Liver (tissue), 9 donors: ENCODE measurements around the gene PRELID2. TPM values are rescaled to one million over a fixed set of nuclear protein-coding genes. Genes with fewer than 3 reads are reported as not detected.
"Not testable (repeated sequence)": the region's sequence is repeated elsewhere in the genome, so short reads cannot be mapped to it uniquely, and the experiment has no call there.

Source experiments
- DNase-seq: peaks from one replicate; pipeline ENCODE4 v3.0.0-alpha.2; 2017; ENCODE audit warnings: low spot score
- H3K27ac ChIP-seq, 2 donors: one replicate each; pipeline ENCODE4 v1.7.0; 2013; ENCODE audit warnings: inconsistent platforms in 2 of 2, low read length in 2 of 2, control low read depth in 1 of 2, low read depth in 1 of 2, mild to moderate bottlenecking in 1 of 2
- H3K27me3 ChIP-seq, 4 donors: one replicate each; pipeline versions ENCODE4 v1.6.1 to v1.7.0; 2013; ENCODE audit warnings: low read length in 3 of 4, inconsistent platforms in 1 of 4, mild to moderate bottlenecking in 1 of 4, moderate library complexity in 1 of 4; ENCODE audit not compliant: control insufficient read depth in 4 of 4, insufficient read depth in 4 of 4
- H3K36me3 ChIP-seq, 4 donors: one replicate each; pipeline versions ENCODE4 v1.6.1 to v1.7.0; 2013; ENCODE audit warnings: low read length in 3 of 4, mild to moderate bottlenecking in 3 of 4, low read depth in 1 of 4, moderate library complexity in 1 of 4; ENCODE audit not compliant: control insufficient read depth in 4 of 4, insufficient read depth in 3 of 4
- H3K4me1 ChIP-seq, 4 donors: one replicate each; pipeline versions ENCODE4 v1.6.1 to v1.7.0; 2013; ENCODE audit warnings: low read length in 3 of 4, mild to moderate bottlenecking in 3 of 4, moderate library complexity in 1 of 4; ENCODE audit not compliant: control insufficient read depth in 4 of 4, insufficient read depth in 4 of 4
- H3K4me3 ChIP-seq, 3 donors: one replicate each; pipeline versions ENCODE4 v1.6.1 to v1.7.0; 2013; ENCODE audit warnings: low read length in 3 of 3, control low read depth in 1 of 3, low read depth in 1 of 3, mild to moderate bottlenecking in 1 of 3
- H3K9ac ChIP-seq, 2 donors: one replicate each; pipeline ENCODE4 v1.7.0; 2013; ENCODE audit warnings: low read length in 2 of 2, mild to moderate bottlenecking in 2 of 2, moderate library complexity in 2 of 2, control low read depth in 1 of 2, low read depth in 1 of 2
- H3K9me3 ChIP-seq, 4 donors: one replicate each; pipeline versions ENCODE4 v1.6.1 to v1.7.0; 2013; ENCODE audit warnings: low read length in 3 of 4; ENCODE audit not compliant: control insufficient read depth in 4 of 4
- ATF3 ChIP-seq: IDR thresholded peaks from 2 replicates; pipeline ENCODE4 v1.6.1; 2016; ENCODE audit warnings: antibody characterized with exemption
- CTCF ChIP-seq: fragments of 150-350 bp; IDR thresholded peaks from 2 replicates; pipeline ENCODE4 v1.5.1; 2017; ENCODE audit warnings: improper control_type of control experiment, low read depth, low read length; ENCODE audit not compliant: missing input control
- EGR1 ChIP-seq, 2 donors: IDR thresholded peaks; 2 replicates each; pipeline ENCODE4 v1.6.1; 2016 to 2018; ENCODE audit warnings: antibody characterized with exemption in 2 of 2, low read depth in 2 of 2
- FOXA1 ChIP-seq: IDR thresholded peaks from 2 replicates; pipeline ENCODE4 v1.6.1; 2016; ENCODE audit warnings: antibody characterized with exemption
- HNF4A ChIP-seq, 2 donors: conservative IDR thresholded peaks; 2 replicates each; pipeline ENCODE4 v1.6.1; 2016; ENCODE audit warnings: antibody characterized with exemption in 2 of 2, mild to moderate bottlenecking in 2 of 2
- HNF4G ChIP-seq: IDR thresholded peaks from 2 replicates; pipeline ENCODE4 v1.6.1; 2016; ENCODE audit warnings: antibody characterized with exemption
- JUND ChIP-seq, 2 donors: IDR thresholded peaks; 2 replicates each; pipeline ENCODE4 v1.6.1; 2016; ENCODE audit warnings: antibody characterized with exemption in 2 of 2
- MAX ChIP-seq: IDR thresholded peaks from 2 replicates; pipeline ENCODE4 v1.6.1; 2016; ENCODE audit warnings: antibody characterized with exemption
- NR2F2 ChIP-seq: IDR thresholded peaks from 2 replicates; pipeline ENCODE4 v1.6.1; 2016; ENCODE audit warnings: antibody characterized with exemption
- RAD21 ChIP-seq, 2 donors: IDR thresholded peaks; 2 replicates each; pipeline ENCODE4 v1.6.1; 2016; ENCODE audit warnings: antibody characterized with exemption in 2 of 2, mild to moderate bottlenecking in 2 of 2
- REST ChIP-seq: IDR thresholded peaks from 2 replicates; pipeline ENCODE4 v1.6.1; 2016; ENCODE audit warnings: antibody characterized with exemption, mild to moderate bottlenecking
- RXRA ChIP-seq, 2 donors: IDR thresholded peaks; 2 replicates each; pipeline ENCODE4 v1.6.1; 2017 to 2018; ENCODE audit warnings: antibody characterized with exemption in 2 of 2, mild to moderate bottlenecking in 1 of 2
- SP1 ChIP-seq: IDR thresholded peaks from 2 replicates; pipeline ENCODE4 v1.6.1; 2018; ENCODE audit warnings: antibody characterized with exemption, mild to moderate bottlenecking
- TAF1 ChIP-seq: conservative IDR thresholded peaks from 2 replicates; pipeline ENCODE4 v1.6.1; 2016; ENCODE audit warnings: antibody characterized with exemption, mild to moderate bottlenecking
- ZBTB33 ChIP-seq: IDR thresholded peaks from 2 replicates; pipeline ENCODE4 v1.6.1; 2016; ENCODE audit warnings: antibody characterized with exemption
- WGBS: extraction: QIAGEN DNeasy Blood & Tissue Kit; methylation state at CpG from one replicate; pipeline ENCODE4 v1.1.7; 2013; 5-methylcytosine and 5-hydroxymethylcytosine counted together
- polyA plus RNA-seq, 2 donors: library from polyadenylated mRNA; stranded (reverse) in 1 of 2; unstranded in 1 of 2; fragments of 200-250 nt in 1 of 2; fragments of >200 nt in 1 of 2; fragmentation: Nextera tagmentation in 1 of 2; extraction: Ambion mirVana in 1 of 2; gene quantifications; one replicate each; pipeline versions ENCODE4 v1.2.1 to v1.2.3, GENCODE V29; 2013 to 2015
- total RNA-seq, 2 donors: library from RNA; depleted of rRNA; stranded (reverse); fragments of >200 nt; gene quantifications; one replicate each; pipeline ENCODE4 v1.2.3, GENCODE V29; 2014
- donor health status: healthy.
- donor health status: healthy.
- donor health status: healthy.
- donor health status: healthy.
- donor health status: healthy.

Gene PRELID2
- total and polyA plus RNA-seq, 4 donors, result 1.1 to 24.9 (median 4.5) TPM

- no peak overlapping the region for H3K27ac ChIP-seq
- no peaks in the 10 kb centered on the region for H3K4me1 ChIP-seq
- no peak overlapping the region for H3K9ac ChIP-seq
- H3K9me3 ChIP-seq, result no peaks in the 10 kb centered on the region
- peaks cover 0 to 5% (median 0%) of the 10 kb centered on the region in 4 donors for H3K27me3 ChIP-seq
- no peak for DNase-seq
- H3K36me3 ChIP-seq, result no peaks in the 10 kb centered on the region
- TF ChIP-seq EGR1 (IDR thresholded peaks at IDR 0.05; ENCODE audit: low read depth in 2 of 2) (no peak), HNF4A (conservative IDR thresholded peaks at IDR 0.05) (no peak), HNF4G (no peak), JUND (IDR thresholded peaks at IDR 0.05) (no peak), ATF3 (no peak), NR2F2 (no peak), SP1 (no peak), REST (no peak), MAX (no peak), RXRA (IDR thresholded peaks at IDR 0.05) (no peak), RAD21 (IDR thresholded peaks at IDR 0.05) (no peak), TAF1 (no peak), CTCF (no peak), ZBTB33 (no peak)
- H3K4me3 ChIP-seq, result no peak overlapping the region
- WGBS, result 64% methylated on average over 4 of the region's 4 CpGs
Measured at GRCh38 chr5:145869753-145870152, 34.6 kb upstream of the PRELID2 start.

GRCh38 chr5:145867806-145868205 is 32.7 kb upstream of the PRELID2 start:
- H3K4me3 ChIP-seq, result no peak overlapping the region
- no peak for DNase-seq
- peaks cover 0 to 5% (median 0%) of the 10 kb centered on the region in 4 donors for H3K27me3 ChIP-seq
- H3K27ac ChIP-seq, result no peak overlapping the region
- H3K9ac ChIP-seq, result no peak overlapping the region
- 16% methylated on average over 1 of the region's 1 CpG for WGBS
- TF ChIP-seq JUND (IDR thresholded peaks at IDR 0.05), result no peak
- no peak for TF ChIP-seq TAF1
- no peak for TF ChIP-seq REST
- TF ChIP-seq ATF3, result no peak
- no peak for TF ChIP-seq FOXA1
- no peaks in the 10 kb centered on the region for H3K4me1 ChIP-seq
- H3K9me3 ChIP-seq, result no peaks in the 10 kb centered on the region
- H3K36me3 ChIP-seq, result no peaks in the 10 kb centered on the region

- not testable (repeated sequence) for H3K9ac ChIP-seq, H3K27ac ChIP-seq, H3K27me3 ChIP-seq, H3K4me3 ChIP-seq, DNase-seq, H3K36me3 ChIP-seq, H3K4me1 ChIP-seq, H3K9me3 ChIP-seq
- WGBS, result 83% methylated on average over 2 of the region's 2 CpGs
Measured at GRCh38 chr5:145864432-145864831, 29.3 kb upstream of the PRELID2 start.
